ENCODE measurements around the gene NFIB.

Gene NFIB

GRCh38 chr9:14057368-14058324, 256.3 kb downstream of the NFIB start:
- DNase-seq = no peak

- no peak for DNase-seq
Observed at GRCh38 chr9:14056316-14056861, 257.6 kb downstream of the NFIB start.

DNA sequence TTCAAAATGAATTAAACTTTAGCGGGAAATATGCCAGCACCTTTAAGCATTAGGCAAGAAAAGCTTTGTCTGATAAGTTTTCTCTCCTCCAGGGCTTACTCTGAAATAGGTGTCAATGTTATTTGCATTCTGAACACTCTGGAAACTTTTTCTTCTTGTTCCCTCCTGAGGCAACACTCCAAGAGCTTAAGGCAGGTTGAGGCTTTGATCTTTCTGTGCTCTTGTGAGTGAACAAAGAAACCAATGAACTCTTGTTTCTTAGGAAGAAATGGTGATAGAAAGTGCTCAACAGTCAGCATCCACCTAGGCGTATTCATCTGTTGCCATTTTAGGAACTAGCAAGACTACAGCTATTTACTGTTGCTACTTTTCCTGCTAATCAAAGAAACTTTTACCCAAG, 259.8 kb downstream of the NFIB start:
- no peak for DNase-seq

GRCh38 chr9:14052359-14052758, 261.6 kb downstream of the NFIB start:
- no peak for DNase-seq

- no peak for DNase-seq
Observed at GRCh38 chr9:14051419-14051818, 262.5 kb downstream of the NFIB start.

DNA sequence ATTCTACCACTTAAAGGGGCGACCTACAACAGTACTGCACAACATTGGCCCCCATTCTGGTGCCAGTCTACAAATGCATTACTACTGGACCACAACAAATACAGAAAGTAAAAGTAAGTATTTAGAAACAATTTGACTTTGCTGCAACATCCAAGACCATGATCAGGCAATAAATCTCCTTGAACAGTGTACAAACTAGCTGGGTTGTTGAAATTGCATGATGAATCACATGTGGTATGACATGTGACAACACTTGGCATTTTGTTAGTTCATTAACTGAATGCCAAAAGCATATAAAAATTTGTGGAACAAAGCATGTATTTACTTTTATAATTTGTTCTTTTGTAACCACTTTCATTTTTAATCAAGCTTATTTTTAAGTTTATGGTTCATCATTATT, 270.5 kb downstream of the NFIB start:
- DNase-seq = no peak

DNA sequence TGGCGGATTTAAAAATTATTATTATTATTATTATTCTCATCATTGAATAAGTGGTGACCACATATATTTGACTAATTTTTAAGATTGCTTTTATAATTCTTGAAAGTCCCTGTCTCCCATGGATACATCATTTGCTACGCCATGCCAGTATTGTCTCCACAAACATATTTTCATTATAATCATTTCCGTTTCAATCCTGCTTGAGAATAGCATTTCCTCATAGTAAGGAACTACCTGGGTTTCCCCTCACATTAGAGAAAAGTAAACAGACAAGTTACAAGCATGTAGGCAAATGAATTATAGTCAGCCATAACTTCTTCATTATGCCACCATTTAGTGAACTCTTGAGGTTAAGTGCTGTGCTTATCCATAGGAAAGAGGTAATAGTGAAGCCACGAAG, 276.6 kb downstream of the NFIB start:
- DNase-seq = no peak

DNA sequence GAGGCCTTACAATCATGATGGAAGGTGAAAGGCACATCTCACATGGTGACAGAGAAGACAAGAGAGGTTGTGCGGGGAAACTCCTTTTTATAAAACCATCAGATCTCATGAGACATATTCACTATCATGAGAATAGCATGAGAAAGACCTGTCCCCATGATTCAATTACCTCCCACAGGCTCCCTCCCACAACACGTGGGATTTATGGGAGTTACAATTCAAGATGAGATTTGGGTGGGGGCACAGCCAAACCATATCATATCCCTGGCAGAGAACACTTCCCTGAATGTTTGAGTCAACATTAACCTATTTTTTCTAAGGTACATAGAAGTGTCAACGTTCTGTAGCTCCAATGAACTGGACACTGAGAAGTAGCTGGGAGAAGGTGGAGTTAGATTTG, 280.9 kb downstream of the NFIB start:
- no peak for DNase-seq
